ENCODE results near the gene ENTPD8.

- TF ChIP-seq, protein P1, sequence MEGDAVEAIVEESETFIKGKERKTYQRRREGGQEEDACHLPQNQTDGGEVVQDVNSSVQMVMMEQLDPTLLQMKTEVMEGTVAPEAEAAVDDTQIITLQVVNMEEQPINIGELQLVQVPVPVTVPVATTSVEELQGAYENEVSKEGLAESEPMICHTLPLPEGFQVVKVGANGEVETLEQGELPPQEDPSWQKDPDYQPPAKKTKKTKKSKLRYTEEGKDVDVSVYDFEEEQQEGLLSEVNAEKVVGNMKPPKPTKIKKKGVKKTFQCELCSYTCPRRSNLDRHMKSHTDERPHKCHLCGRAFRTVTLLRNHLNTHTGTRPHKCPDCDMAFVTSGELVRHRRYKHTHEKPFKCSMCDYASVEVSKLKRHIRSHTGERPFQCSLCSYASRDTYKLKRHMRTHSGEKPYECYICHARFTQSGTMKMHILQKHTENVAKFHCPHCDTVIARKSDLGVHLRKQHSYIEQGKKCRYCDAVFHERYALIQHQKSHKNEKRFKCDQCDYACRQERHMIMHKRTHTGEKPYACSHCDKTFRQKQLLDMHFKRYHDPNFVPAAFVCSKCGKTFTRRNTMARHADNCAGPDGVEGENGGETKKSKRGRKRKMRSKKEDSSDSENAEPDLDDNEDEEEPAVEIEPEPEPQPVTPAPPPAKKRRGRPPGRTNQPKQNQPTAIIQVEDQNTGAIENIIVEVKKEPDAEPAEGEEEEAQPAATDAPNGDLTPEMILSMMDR (conservative IDR thresholded peaks at IDR 0.05; ENCODE audit: low read depth, low read length) = no peak
- TF ChIP-seq EZH2 (IDR thresholded peaks at IDR 0.05; ENCODE audit: low read length, unreplicated experiment) = no peak
Measured at GRCh38 chr9:137463931-137464290, 22.8 kb upstream of the ENTPD8 start.
